HG02970 (cell line): ENCODE measurements around the gene PALLD.

Experiments used
- ATAC-seq: cut with Tn5 transposase; IDR thresholded peaks from one replicate; pipeline ENCODE4 v1.9.1; 2021; ENCODE audit warnings: mild to moderate bottlenecking, moderate library complexity, moderate number of reproducible peaks; ENCODE audit not compliant: unreplicated experiment, low FRiP score

The PALLD gene

GRCh38 chr4:168879188-168879587, 382.3 kb downstream of the PALLD start:
- ATAC-seq = no peak

GRCh38 chr4:168880072-168880675, 383.3 kb downstream of the PALLD start:
- no peak for ATAC-seq

GRCh38 chr4:168880811-168881595, 384.2 kb downstream of the PALLD start:
- no peak for ATAC-seq

- no peak for ATAC-seq
Measured at GRCh38 chr4:168881781-168882420, 385.0 kb downstream of the PALLD start.

GRCh38 chr4:168882650-168883233, 385.9 kb downstream of the PALLD start:
- ATAC-seq = no peak

GRCh38 chr4:168883513-168883912, 386.7 kb downstream of the PALLD start:
- no peak for ATAC-seq

GRCh38 chr4:168884251-168885124, 387.6 kb downstream of the PALLD start:
- ATAC-seq = no peak

GRCh38 chr4:168885400-168885799, 388.5 kb downstream of the PALLD start:
- no peak for ATAC-seq

- ATAC-seq = no peak
Measured at GRCh38 chr4:168886351-168886750, 389.5 kb downstream of the PALLD start.

- ATAC-seq = no peak
Measured at GRCh38 chr4:168887809-168888208, 391.0 kb downstream of the PALLD start.

- ATAC-seq = no peak
Measured at GRCh38 chr4:168888715-168889215, 391.9 kb downstream of the PALLD start.

- no peak for ATAC-seq
Measured at GRCh38 chr4:168891086-168891485, 394.2 kb downstream of the PALLD start.

- ATAC-seq = no peak
Measured at GRCh38 chr4:168891688-168892087, 394.8 kb downstream of the PALLD start.

GRCh38 chr4:168892475-168892874, 395.6 kb downstream of the PALLD start:
- no peak for ATAC-seq

- ATAC-seq = no peak
Measured at GRCh38 chr4:168893205-168893604, 396.4 kb downstream of the PALLD start.

GRCh38 chr4:168893807-168894206, 397.0 kb downstream of the PALLD start:
- ATAC-seq = no peak

GRCh38 chr4:168900080-168900479, 403.2 kb downstream of the PALLD start:
- ATAC-seq = no peak

- ATAC-seq = no peak
Measured at GRCh38 chr4:168907119-168907698, 410.4 kb downstream of the PALLD start.

GRCh38 chr4:168908093-168908492, 411.2 kb downstream of the PALLD start:
- no peak for ATAC-seq

- no peak for ATAC-seq
Measured at GRCh38 chr4:168908851-168909273, 412.0 kb downstream of the PALLD start.
